Measurements from ENCODE around the gene GAS2L1. TPM values are rescaled to one million over a fixed set of nuclear protein-coding genes. Genes with fewer than 3 reads are reported as not detected.
A peak's percentile ranks its signal among the peaks of the same experiment; 100 is the strongest.

Gene GAS2L1
- total and polyA plus RNA-seq, 2 donors from 2014 or later = 24.2 to 27.2 TPM

- H3K4me1 ChIP-seq (ENCODE audit: control insufficient read depth in 2 of 3, insufficient read depth in 2 of 3, low read depth in 1 of 3, low read length in 3 of 3) = peaks cover 0 to 25% (median 9%) of the 10 kb centered on the region in 3 donors
- intact Hi-C loops (cut with DNase I) = no loop called here
- peak overlapping the region; percentile 99 to 100 for H3K27ac ChIP-seq (ENCODE audit: low read depth in 2 of 2, low read length in 2 of 2)
- FAIRE-seq (no peak), DNase-seq (peak in 1 of 5 donors; percentile 66)
- peaks cover 0 to 9% (median 3%) of the 10 kb centered on the region in 3 donors for H3K36me3 ChIP-seq (ENCODE audit: control insufficient read depth in 2 of 3, insufficient read depth in 3 of 3, low read length in 3 of 3)
- no peaks in the 10 kb centered on the region for H3K27me3 ChIP-seq (ENCODE audit: control insufficient read depth, insufficient read depth, low read length)
- peak overlapping the region; percentile 81 to 92 (median 84) for H3K4me3 ChIP-seq (ENCODE audit: low read length in 3 of 3)
- peak overlapping the region; percentile 81 to 96 (median 88) for H3K9ac ChIP-seq (ENCODE audit: low read length in 3 of 3)
- no peak for TF ChIP-seq CTCF (IDR thresholded peaks at IDR 0.05; ENCODE audit: borderline replicate concordance, extremely low read depth, insufficient read depth)
- H3K9me3 ChIP-seq (ENCODE audit: control insufficient read depth in 2 of 3, insufficient read depth in 1 of 3, low read length in 3 of 3) = no peaks in the 10 kb centered on the region
Observed at GRCh38 chr22:29266564-29267461, 39.6 kb upstream of the GAS2L1 start.

GRCh38 chr22:29267462-29267857 lies 39.0 kb upstream of the GAS2L1 start:
- peaks cover 0 to 11% (median 5%) of the 10 kb centered on the region in 3 donors for H3K36me3 ChIP-seq (ENCODE audit: control insufficient read depth in 2 of 3, insufficient read depth in 3 of 3, low read length in 3 of 3)
- no peaks in the 10 kb centered on the region for H3K27me3 ChIP-seq (ENCODE audit: control insufficient read depth, insufficient read depth, low read length)
- H3K9ac ChIP-seq (ENCODE audit: low read length in 3 of 3) = peak overlapping the region; percentile 81 to 96 (median 88)
- intact Hi-C loops (cut with DNase I) = no loop called here
- H3K9me3 ChIP-seq (ENCODE audit: control insufficient read depth in 2 of 3, insufficient read depth in 1 of 3, low read length in 3 of 3) = no peaks in the 10 kb centered on the region
- H3K4me3 ChIP-seq (ENCODE audit: low read length in 3 of 3) = peak overlapping the region; percentile 81 to 92 (median 92)
- no peak for TF ChIP-seq CTCF (IDR thresholded peaks at IDR 0.05; ENCODE audit: borderline replicate concordance, extremely low read depth, insufficient read depth)
- peaks cover 0 to 25% (median 10%) of the 10 kb centered on the region in 3 donors for H3K4me1 ChIP-seq (ENCODE audit: control insufficient read depth in 2 of 3, insufficient read depth in 2 of 3, low read depth in 1 of 3, low read length in 3 of 3)
- no peak for FAIRE-seq
- no peak for DNase-seq
- H3K27ac ChIP-seq (ENCODE audit: low read depth in 2 of 2, low read length in 2 of 2) = peak overlapping the region; percentile 99 to 100

- H3K4me1 ChIP-seq (ENCODE audit: control insufficient read depth in 2 of 3, insufficient read depth in 2 of 3, low read depth in 1 of 3, low read length in 3 of 3) = peaks cover 0 to 28% (median 15%) of the 10 kb centered on the region in 3 donors
- no peak for TF ChIP-seq CTCF (IDR thresholded peaks at IDR 0.05; ENCODE audit: borderline replicate concordance, extremely low read depth, insufficient read depth)
- peak within 1 kb of the TSS; percentile 99 to 100 for H3K27ac ChIP-seq (ENCODE audit: low read depth in 2 of 2, low read length in 2 of 2)
- peak; percentile 96 to 98 (median 98) for DNase-seq
- H3K9ac ChIP-seq (ENCODE audit: low read length in 3 of 3) = peak within 1 kb of the TSS; percentile 88 to 97 (median 96)
- intact Hi-C loops (cut with DNase I) = no loop called here
- H3K4me3 ChIP-seq (ENCODE audit: low read length in 3 of 3) = peak within 1 kb of the TSS; percentile 81 to 92 (median 92)
- no peak for FAIRE-seq
- no peaks in the 10 kb centered on the region for H3K27me3 ChIP-seq (ENCODE audit: control insufficient read depth, insufficient read depth, low read length)
- peaks cover 0 to 16% (median 10%) of the 10 kb centered on the region in 3 donors for H3K36me3 ChIP-seq (ENCODE audit: control insufficient read depth in 2 of 3, insufficient read depth in 3 of 3, low read length in 3 of 3)
- no peaks in the 10 kb centered on the region for H3K9me3 ChIP-seq (ENCODE audit: control insufficient read depth in 2 of 3, insufficient read depth in 1 of 3, low read length in 3 of 3)
Observed at GRCh38 chr22:29267858-29268510, 38.5 kb upstream of the GAS2L1 start, which contains the start of the genes EWSR1 and RHBDD3. Gene EWSR1, plus strand, starts transcription at chr22:29268268. Its CDS starts 69 bp downstream, at chr22:29268337. Gene RHBDD3, minus strand, starts transcription at chr22:29267981. Its CDS starts 2,355 bp downstream, at chr22:29265626.

All from kidney (tissue), 14 donors.